Spleen (tissue), 11 donors: ENCODE results near the gene PIBF1. TPM values are rescaled to one million over a fixed set of nuclear protein-coding genes. Genes with fewer than 3 reads are reported as not detected.

Source experiments
- DNase-seq: peaks from one replicate; pipeline ENCODE4 v3.0.0-alpha.2; 2020
- H3K27ac ChIP-seq, 8 donors: fragments of 200-600 bp; sonication (generic) in 7 of 8; 1 replicate in 4 of 8; 2 replicates in 4 of 8; pipeline versions ENCODE4 v1.5.0 to v1.8.0; 2016 to 2021; ENCODE audit warnings: inconsistent platforms in 4 of 8, mild to moderate bottlenecking in 4 of 8, moderate library complexity in 1 of 8
- H3K27me3 ChIP-seq, 7 donors: fragments of 200-600 bp; sonication (generic) in 6 of 7; replicated peaks in 1 of 7; 1 replicate in 4 of 7; 2 replicates in 3 of 7; pipeline versions ENCODE4 v1.5.0 to v1.8.0; 2016 to 2021; ENCODE audit warnings: inconsistent platforms in 3 of 7, mild to moderate bottlenecking in 1 of 7
- H3K36me3 ChIP-seq, 6 donors: fragments of 200-600 bp; sonication (generic) in 5 of 6; 1 replicate in 4 of 6; 2 replicates in 2 of 6; pipeline versions ENCODE4 v1.5.0 to v1.8.0; 2016 to 2021; ENCODE audit warnings: inconsistent platforms in 2 of 6
- H3K4me1 ChIP-seq, 6 donors: fragments of 200-600 bp; sonication (generic) in 5 of 6; 1 replicate in 3 of 6; 2 replicates in 3 of 6; pipeline versions ENCODE4 v1.5.0 to v1.8.0; 2016 to 2021; ENCODE audit warnings: inconsistent platforms in 3 of 6
- H3K4me3 ChIP-seq, 8 donors: fragments of 200-600 bp; sonication (generic) in 7 of 8; 1 replicate in 4 of 8; 2 replicates in 4 of 8; pipeline versions ENCODE4 v1.5.0 to v1.8.0; 2016 to 2021; ENCODE audit warnings: inconsistent platforms in 4 of 8, mild to moderate bottlenecking in 4 of 8, moderate library complexity in 2 of 8
- H3K9me3 ChIP-seq, 8 donors: fragments of 200-600 bp; sonication (generic) in 7 of 8; 1 replicate in 4 of 8; 2 replicates in 4 of 8; pipeline versions ENCODE4 v1.5.0 to v1.8.0; 2016 to 2021; ENCODE audit warnings: inconsistent platforms in 4 of 8
- CTCF ChIP-seq, 11 experiments: fragments of 200-600 bp in 7 of 11; fragments of 450-650 bp in 4 of 11; sonication (generic) in 4 of 11; IDR thresholded peaks in 8 of 11; conservative IDR thresholded peaks in 3 of 11; 1 replicate in 7 of 11; 2 replicates in 4 of 11; pipeline versions ENCODE4 v1.4.0 to v1.8.0; 2016 to 2021; ENCODE audit warnings: antibody characterized with exemption in 11 of 11, inconsistent platforms in 4 of 11, mild to moderate bottlenecking in 1 of 11
- POLR2A ChIP-seq, 3 donors: fragments of 450-650 bp; IDR thresholded peaks; one replicate each; pipeline ENCODE4 v1.5.1; 2017; ENCODE audit warnings: antibody characterized with exemption in 3 of 3, mild to moderate bottlenecking in 1 of 3
- POLR2AphosphoS5 ChIP-seq, 3 donors: sonication (generic); formaldehyde crosslinking; IDR thresholded peaks; one replicate each; pipeline ENCODE4 v1.5.1; 2017; ENCODE audit warnings: antibody characterized with exemption in 3 of 3
- whole genome bisulfite sequencing, 5 donors: extraction: QIAGEN DNeasy Blood & Tissue Kit in 3 of 5; methylation state at CpG; one replicate each; pipeline versions ENCODE4 v1.1.5 to v1.1.7; 2013 to 2018; 5-methylcytosine and 5-hydroxymethylcytosine counted together
- intact Hi-C: fragments of 100-400 bp; cut with DNase I; formaldehyde crosslinking; loops from one replicate; pipeline ENCODE4 v1.15.0; 2023; ENCODE audit warnings: low total_unique reads
- polyA plus RNA-seq, 3 donors: library from polyadenylated mRNA; stranded (reverse); fragments of 200-250 nt; gene quantifications; one replicate each; pipeline ENCODE4 v1.2.1, GENCODE V29; 2013
- total RNA-seq, 7 donors: library from RNA; depleted of rRNA in 3 of 7; stranded (reverse); fragments of >200 nt in 3 of 7; fragmentation: NEBNext Ultra II Directional in 4 of 7; extraction: Animal tissue kit (Norgen Biotek cat#: 25700) in 4 of 7; gene quantifications; one replicate each; pipeline versions ENCODE4 v1.1.0 to v1.2.1, GENCODE V29; 2016 to 2021
- donor health status: healthy with polysubstance abuse.
- donor health status: DM: no; HTN: no; CAD: no; lungs with moderate emphysema.
- donor health status: DM: no; HTN: no; CAD: no.
- donor health status: Bipolar disorder and iron deficiency.
- donor health status: healthy.
- donor health status: DM: no; HTN: no; CAD: no.
- donor health status: DM: yes; HTN: yes; CAD: no.

PIBF1 gene
- total and polyA plus RNA-seq, 10 donors, result 11.0 to 35.6 (median 27.9) TPM

DNA sequence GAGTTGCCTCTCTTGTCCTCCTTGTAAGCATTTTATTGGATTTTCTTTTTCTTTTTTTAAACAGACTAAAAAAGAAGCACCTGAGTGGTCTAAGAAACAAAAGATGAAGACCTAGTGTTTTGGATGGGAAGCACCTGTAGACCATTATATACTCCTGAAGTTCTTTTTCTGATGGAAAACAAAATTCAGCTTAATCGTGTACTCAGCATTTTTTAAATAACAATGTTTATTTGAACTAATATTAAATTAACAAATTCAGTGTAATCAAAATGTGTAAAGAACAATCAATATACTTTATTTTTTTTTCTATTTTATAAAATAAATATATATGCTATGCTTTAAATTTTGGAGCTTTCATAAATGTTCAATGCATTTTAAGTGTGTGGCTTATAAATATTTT is 233.9 kb downstream of the PIBF1 start:
- H3K9me3 ChIP-seq, result no peaks in the 10 kb centered on the region
- no peak for DNase-seq
- H3K4me3 ChIP-seq, result no peak overlapping the region
- H3K27me3 ChIP-seq, result no peaks in the 10 kb centered on the region
- TF ChIP-seq POLR2A (IDR thresholded peaks at IDR 0.05) (no peak), POLR2AphosphoS5 (IDR thresholded peaks at IDR 0.05) (no peak), CTCF (IDR thresholded peaks at IDR 0.05 in 8 of 11, conservative IDR thresholded peaks at IDR 0.05 in 3 of 11) (no peak)
- no peak overlapping the region for H3K27ac ChIP-seq
- peaks cover 0 to 77% (median 13%) of the 10 kb centered on the region in 6 donors for H3K36me3 ChIP-seq
- H3K4me1 ChIP-seq, result no peaks in the 10 kb centered on the region
- intact Hi-C loops, result no loop called here
- 94 to 100% (median 97%) methylated on average over 1 of the region's 1 CpG for WGBS, 5 donors

DNA sequence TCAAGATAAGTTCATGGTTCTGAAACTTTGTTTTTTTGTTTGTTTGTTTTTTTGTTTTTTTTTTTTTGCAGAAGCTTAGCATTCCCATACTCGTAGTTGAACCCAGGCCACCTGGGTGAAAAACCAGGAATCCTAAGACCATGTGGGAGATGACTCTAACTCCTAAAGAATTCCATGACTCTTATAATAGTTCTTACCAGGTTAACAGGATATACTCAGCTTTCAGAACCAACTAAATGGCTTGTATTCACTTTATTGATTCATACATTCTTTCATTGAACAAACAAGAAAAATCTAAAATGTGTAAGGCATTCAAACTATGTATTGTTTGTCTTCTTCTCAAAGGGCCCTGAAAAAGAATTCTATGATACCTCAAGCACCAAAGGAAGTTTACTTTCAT is 236.4 kb downstream of the PIBF1 start:
- intact Hi-C loops, result no loop called here
- H3K27me3 ChIP-seq, result no peaks in the 10 kb centered on the region
- H3K4me3 ChIP-seq, result no peak overlapping the region
- DNase-seq, result no peak
- H3K27ac ChIP-seq, result no peak overlapping the region
- no peaks in the 10 kb centered on the region for H3K4me1 ChIP-seq
- H3K36me3 ChIP-seq, result peaks cover 0 to 64% (median 13%) of the 10 kb centered on the region in 6 donors
- TF ChIP-seq CTCF (IDR thresholded peaks at IDR 0.05 in 8 of 11, conservative IDR thresholded peaks at IDR 0.05 in 3 of 11), result no peak
- no peak for TF ChIP-seq POLR2A (IDR thresholded peaks at IDR 0.05)
- no peak for TF ChIP-seq POLR2AphosphoS5 (IDR thresholded peaks at IDR 0.05)
- H3K9me3 ChIP-seq, result no peaks in the 10 kb centered on the region
- 81 to 100% (median 95%) methylated on average over 1 of the region's 1 CpG for WGBS, 5 donors

DNA sequence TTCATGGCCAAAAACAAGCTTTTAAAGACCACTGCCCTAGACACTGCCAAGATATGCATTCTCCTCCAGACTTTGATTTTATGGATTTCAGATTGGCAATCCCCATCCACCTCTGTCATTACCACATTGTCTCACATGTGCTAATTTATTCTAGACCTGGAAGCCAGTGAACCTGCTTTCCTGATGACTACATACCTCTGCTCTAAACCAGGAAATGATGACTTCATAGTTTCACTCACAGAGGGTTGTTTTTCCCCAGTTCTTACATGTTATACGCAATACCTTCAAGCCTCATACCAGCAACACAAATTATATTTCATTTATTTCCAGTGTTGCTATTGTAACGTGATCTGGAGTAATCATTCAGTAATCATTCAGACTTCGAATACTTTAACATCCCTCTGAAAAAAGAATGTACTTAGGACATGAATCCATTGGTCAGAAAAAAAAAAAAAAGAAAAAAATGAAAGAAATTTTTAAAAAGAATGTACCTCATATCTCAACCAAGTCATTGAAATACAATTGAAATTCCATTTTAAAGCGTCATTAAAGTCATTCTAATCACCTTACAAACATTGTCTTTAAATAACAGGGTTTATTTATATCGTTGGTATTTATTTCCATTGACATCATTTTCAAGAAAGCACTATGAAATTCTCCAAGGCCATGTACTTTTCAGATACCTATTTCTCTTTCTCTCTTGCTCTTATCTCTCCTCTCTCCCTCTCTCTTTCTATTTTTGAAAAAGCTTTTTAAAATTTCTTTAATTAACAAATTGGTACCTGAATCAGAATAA is 243.5 kb downstream of the PIBF1 start:
- intact Hi-C loops, result no loop called here
- no peak overlapping the region for H3K27ac ChIP-seq
- H3K4me1 ChIP-seq, result no peaks in the 10 kb centered on the region
- WGBS, 5 donors, result 80 to 90% (median 82%) methylated on average over 5 of the region's 5 CpGs
- no peaks in the 10 kb centered on the region for H3K36me3 ChIP-seq
- H3K27me3 ChIP-seq, result no peaks in the 10 kb centered on the region
- TF ChIP-seq POLR2A (IDR thresholded peaks at IDR 0.05), result no peak
- no peak for TF ChIP-seq POLR2AphosphoS5 (IDR thresholded peaks at IDR 0.05)
- TF ChIP-seq CTCF (IDR thresholded peaks at IDR 0.05 in 8 of 11, conservative IDR thresholded peaks at IDR 0.05 in 3 of 11), result no peak
- H3K4me3 ChIP-seq, result no peak overlapping the region
- H3K9me3 ChIP-seq, result no peaks in the 10 kb centered on the region
- DNase-seq, result no peak

GRCh38 chr13:73034901-73035300 is 253.0 kb downstream of the PIBF1 start:
- Histone ChIP-seq H3K9me3 (no peaks in the 10 kb centered on the region), H3K27ac (no peak overlapping the region), H3K4me3 (no peak overlapping the region), H3K27me3 (no peaks in the 10 kb centered on the region), H3K4me1 (no peaks in the 10 kb centered on the region), H3K36me3 (no peaks in the 10 kb centered on the region)
- no peak for DNase-seq
- intact Hi-C loops, result no loop called here
- WGBS, 5 donors, result 86 to 94% (median 93%) methylated on average over 2 of the region's 2 CpGs
- no peak for TF ChIP-seq POLR2A (IDR thresholded peaks at IDR 0.05)
